ENCODE results near the gene HYAL2. TPM values are rescaled to one million over a fixed set of nuclear protein-coding genes. Genes with fewer than 3 reads are reported as not detected.
A peak's percentile ranks its signal among the peaks of the same experiment; 100 is the strongest.
"Not testable (repeated sequence)": the region's sequence is repeated elsewhere in the genome, so short reads cannot be mapped to it uniquely, and the experiment has no call there.

Gene HYAL2
- total RNA-seq, 4 donors from 2014 or later, result 37.4 to 114 (median 97.2) TPM

- Histone ChIP-seq H3K27ac (replicated peaks in 1 of 4) (no peak overlapping the region), H3K27me3 (no peaks in the 10 kb centered on the region), H3K4me3 (no peak overlapping the region), H3K4me1 (peaks cover 17 to 28% (median 21%) of the 10 kb centered on the region in 4 donors), H3K36me3 (peaks cover 30 to 48% (median 43%) of the 10 kb centered on the region in 4 donors), H3K9me3 (no peaks in the 10 kb centered on the region)
- DNase-seq (ENCODE audit: extremely low spot score), result no peak
- WGBS, result 100% methylated on average over 1 of the region's 1 CpG
- intact Hi-C loops (cut with DNase I), result no loop called here
- no peak for TF ChIP-seq CTCF (IDR thresholded peaks at IDR 0.05)
- no peak for TF ChIP-seq EP300 (IDR thresholded peaks at IDR 0.05)
- TF ChIP-seq POLR2A (IDR thresholded peaks at IDR 0.05; ENCODE audit: low read depth), result no peak
- TF ChIP-seq POLR2AphosphoS5 (IDR thresholded peaks at IDR 0.05), result no peak
These were observed 35.3 kb downstream of the HYAL2 start for GRCh38 chr3:50287262-50287661.

DNA sequence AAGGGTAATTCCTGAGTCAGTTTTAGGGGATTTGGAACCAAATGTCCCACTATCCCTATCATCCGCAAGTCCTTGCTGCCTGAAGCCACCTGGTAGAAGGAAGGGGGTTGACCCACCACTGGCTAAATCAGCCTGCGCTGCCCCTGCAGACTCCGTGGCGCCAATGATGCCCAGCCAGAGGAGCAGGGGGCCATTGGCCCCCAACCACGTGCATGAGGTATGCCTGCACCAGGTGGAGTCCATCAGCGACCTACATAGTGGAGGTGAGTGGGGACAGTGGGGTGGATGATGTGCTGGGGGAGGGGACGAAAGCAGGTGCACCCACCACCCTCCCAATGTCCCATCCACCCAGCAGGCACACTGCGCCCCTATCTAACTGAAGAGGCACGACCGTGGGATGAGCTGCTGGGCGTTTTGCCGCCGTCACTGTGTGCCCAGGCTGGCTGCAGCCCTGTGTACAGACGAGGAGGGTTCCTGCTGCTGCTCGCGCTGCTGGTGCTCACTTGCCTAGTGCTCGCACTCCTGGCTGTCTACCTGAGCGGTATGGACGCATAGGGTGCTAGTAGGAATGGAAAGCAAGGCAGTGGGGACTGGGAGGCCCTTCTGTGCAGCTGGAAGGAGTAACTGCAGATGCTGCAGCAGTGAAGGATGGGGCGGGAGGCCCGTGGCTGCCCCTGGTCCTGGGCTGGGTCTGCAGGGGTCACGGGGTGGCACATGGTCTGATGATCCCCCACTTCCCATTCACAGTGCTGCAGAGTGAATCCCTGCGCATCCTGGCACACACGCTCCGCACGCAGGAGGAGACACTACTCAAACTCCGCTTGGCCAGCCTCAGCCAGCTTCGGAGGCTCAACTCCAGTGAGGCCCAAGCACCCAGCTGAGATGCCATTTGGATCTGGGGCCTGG lies 36.0 kb downstream of the HYAL2 start:
- H3K4me3 ChIP-seq, result no peak overlapping the region
- 78% methylated on average over 20 of the region's 28 CpGs for WGBS
- H3K36me3 ChIP-seq, result peaks cover 30 to 48% (median 43%) of the 10 kb centered on the region in 4 donors
- intact Hi-C loops (cut with DNase I), result no loop called here
- DNase-seq (ENCODE audit: extremely low spot score), result no peak
- H3K4me1 ChIP-seq, result peaks cover 14 to 26% (median 18%) of the 10 kb centered on the region in 4 donors
- no peaks in the 10 kb centered on the region for H3K27me3 ChIP-seq
- H3K27ac ChIP-seq (replicated peaks in 1 of 4), result no peak overlapping the region
- no peaks in the 10 kb centered on the region for H3K9me3 ChIP-seq
- TF ChIP-seq POLR2AphosphoS5 (IDR thresholded peaks at IDR 0.05), result no peak
- no peak for TF ChIP-seq POLR2A (IDR thresholded peaks at IDR 0.05; ENCODE audit: low read depth)
- TF ChIP-seq EP300 (IDR thresholded peaks at IDR 0.05), result no peak
- no peak for TF ChIP-seq CTCF (IDR thresholded peaks at IDR 0.05)

- intact Hi-C loops (cut with DNase I); H3K9me3 ChIP-seq; DNase-seq (ENCODE audit: extremely low spot score); H3K27ac ChIP-seq (replicated peaks in 1 of 4); H3K27me3 ChIP-seq; H3K4me3 ChIP-seq: not testable (repeated sequence)
- Histone ChIP-seq H3K4me1 (peaks cover 3 to 15% (median 4%) of the 10 kb centered on the region in 4 donors), H3K36me3 (peaks cover 16 to 33% (median 29%) of the 10 kb centered on the region in 4 donors)
- WGBS, result 78% methylated on average over 6 of the region's 6 CpGs
These were observed 38.4 kb downstream of the HYAL2 start for GRCh38 chr3:50284121-50284520.

DNA sequence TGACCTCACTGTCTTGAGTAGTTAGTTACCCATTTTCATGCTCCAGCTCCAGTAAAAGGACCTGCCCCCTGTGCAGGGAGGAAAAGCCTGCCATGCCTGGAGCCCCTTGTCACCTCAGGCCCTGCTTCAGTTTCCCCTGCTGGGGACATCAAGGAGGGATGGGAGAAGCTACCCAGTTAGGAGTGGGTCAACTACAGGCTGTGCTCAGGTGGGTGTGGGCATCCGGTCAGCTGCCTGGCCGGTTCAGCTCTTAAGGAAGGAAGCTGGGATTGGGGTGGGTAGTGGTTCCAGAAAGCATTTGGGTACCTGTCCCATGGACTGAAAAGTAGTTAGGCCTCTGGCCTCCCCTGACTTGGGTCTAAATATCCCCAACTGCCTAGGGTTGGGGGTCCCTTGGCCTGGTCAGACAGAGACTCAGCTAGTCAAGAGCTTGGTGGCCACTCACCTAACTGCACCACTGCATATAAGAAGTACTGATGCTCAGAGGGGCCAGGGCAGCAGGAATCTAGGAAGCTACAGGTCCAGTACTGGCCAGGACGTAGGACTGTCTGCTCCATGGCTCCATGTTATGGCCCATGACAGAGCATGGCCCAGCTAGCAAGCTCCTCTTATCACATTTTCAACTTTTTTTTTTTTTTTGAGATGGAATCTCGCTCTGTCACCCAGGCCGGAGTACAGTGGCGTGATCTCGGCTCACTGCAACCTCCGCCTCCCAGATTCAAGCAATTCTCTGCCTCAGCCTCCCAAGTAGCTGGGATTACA lies 43.1 kb downstream of the HYAL2 start:
- WGBS, result 96% methylated on average over 8 of the region's 8 CpGs
- Histone ChIP-seq H3K27ac (replicated peaks in 1 of 4) (peak overlapping the region in 1 of 4 donors; percentile 22), H3K4me3 (no peak overlapping the region), H3K27me3 (peaks cover 0 to 27% (median 4%) of the 10 kb centered on the region in 4 donors), H3K4me1 (peaks cover 11 to 30% (median 24%) of the 10 kb centered on the region in 4 donors), H3K9me3 (no peaks in the 10 kb centered on the region), H3K36me3 (peaks cover 0 to 20% (median 9%) of the 10 kb centered on the region in 4 donors)
- TF ChIP-seq POLR2A (IDR thresholded peaks at IDR 0.05; ENCODE audit: low read depth) (no peak), CTCF (IDR thresholded peaks at IDR 0.05) (no peak), POLR2AphosphoS5 (IDR thresholded peaks at IDR 0.05) (no peak), EP300 (IDR thresholded peaks at IDR 0.05) (no peak)
- intact Hi-C loops (cut with DNase I), result no loop called here
- no peak for DNase-seq (ENCODE audit: extremely low spot score)

GRCh38 chr3:50278880-50279224 lies 43.7 kb downstream of the HYAL2 start, which contains the start of gene LSMEM2:
Gene LSMEM2 (plus strand): TSS chr3:50279087. CDS start chr3:50279114, 27 bp downstream.
- TF ChIP-seq CTCF (IDR thresholded peaks at IDR 0.05), result no peak
- TF ChIP-seq POLR2AphosphoS5 (IDR thresholded peaks at IDR 0.05), result no peak
- no peak for TF ChIP-seq EP300 (IDR thresholded peaks at IDR 0.05)
- no peak for TF ChIP-seq POLR2A (IDR thresholded peaks at IDR 0.05; ENCODE audit: low read depth)
- Histone ChIP-seq H3K27ac (replicated peaks in 1 of 4) (peak within 1 kb of the TSS in 1 of 4 donors; percentile 22), H3K4me3 (no peak within 1 kb of the TSS), H3K36me3 (peaks cover 0 to 20% (median 9%) of the 10 kb centered on the region in 4 donors), H3K27me3 (peaks cover 0 to 33% (median 5%) of the 10 kb centered on the region in 4 donors), H3K9me3 (no peaks in the 10 kb centered on the region), H3K4me1 (peaks cover 17 to 36% (median 30%) of the 10 kb centered on the region in 4 donors)
- no peak for DNase-seq (ENCODE audit: extremely low spot score)
- WGBS, result no CpG with 5 or more reads among the region's 2 CpGs
- intact Hi-C loops (cut with DNase I), result no loop called here
